WERI-Rb-1 (cell line): ENCODE measurements around the gene ITPA.
A peak's percentile ranks its signal among the peaks of the same experiment; 100 is the strongest.

Experiments
- DNase-seq: peaks from one replicate; pipeline ENCODE4 v3.0.0-alpha.2; 2020
- H3K27ac ChIP-seq: fragments of 250-450 bp; sonication (Bioruptor Pico); 2 replicates; pipeline ENCODE4 v1.5.1; 2020; ENCODE audit warnings: mild to moderate bottlenecking, moderate library complexity
- H3K27me3 ChIP-seq: fragments of 250-450 bp; sonication (Bioruptor Pico); 2 replicates; pipeline ENCODE4 v1.5.1; 2021; ENCODE audit warnings: mild to moderate bottlenecking, low read depth, moderate library complexity; ENCODE audit not compliant: insufficient read depth, severe bottlenecking
- H3K36me3 ChIP-seq: fragments of 250-450 bp; sonication (Bioruptor Pico); 2 replicates; pipeline ENCODE4 v1.5.1; 2020; ENCODE audit warnings: mild to moderate bottlenecking, moderate library complexity
- H3K4me3 ChIP-seq: 2 replicates; pipeline ENCODE4 v1.5.1; 2011; ENCODE audit warnings: low read depth, mild to moderate bottlenecking, control low read depth, low read length
- H3K9me3 ChIP-seq: fragments of 250-450 bp; sonication (Bioruptor Pico); 2 replicates; pipeline ENCODE4 v1.5.1; 2021; ENCODE audit warnings: mild to moderate bottlenecking, moderate library complexity; ENCODE audit not compliant: severe bottlenecking
- TF ChIP-seq, protein P1 (sequence below): IDR thresholded peaks from 2 replicates; pipeline ENCODE4 v1.5.1; 2011; ENCODE audit warnings: low read depth, mild to moderate bottlenecking, control low read depth, inconsistent platforms, low read length

The ITPA gene

GRCh38 chr20:3167738-3168078 is 41.6 kb upstream of the ITPA start:
- Histone ChIP-seq H3K27me3 (no peaks in the 10 kb centered on the region), H3K27ac (no peak overlapping the region), H3K4me3 (no peak overlapping the region), H3K9me3 (no peaks in the 10 kb centered on the region), H3K36me3 (no peaks in the 10 kb centered on the region)
- TF ChIP-seq, protein P1, sequence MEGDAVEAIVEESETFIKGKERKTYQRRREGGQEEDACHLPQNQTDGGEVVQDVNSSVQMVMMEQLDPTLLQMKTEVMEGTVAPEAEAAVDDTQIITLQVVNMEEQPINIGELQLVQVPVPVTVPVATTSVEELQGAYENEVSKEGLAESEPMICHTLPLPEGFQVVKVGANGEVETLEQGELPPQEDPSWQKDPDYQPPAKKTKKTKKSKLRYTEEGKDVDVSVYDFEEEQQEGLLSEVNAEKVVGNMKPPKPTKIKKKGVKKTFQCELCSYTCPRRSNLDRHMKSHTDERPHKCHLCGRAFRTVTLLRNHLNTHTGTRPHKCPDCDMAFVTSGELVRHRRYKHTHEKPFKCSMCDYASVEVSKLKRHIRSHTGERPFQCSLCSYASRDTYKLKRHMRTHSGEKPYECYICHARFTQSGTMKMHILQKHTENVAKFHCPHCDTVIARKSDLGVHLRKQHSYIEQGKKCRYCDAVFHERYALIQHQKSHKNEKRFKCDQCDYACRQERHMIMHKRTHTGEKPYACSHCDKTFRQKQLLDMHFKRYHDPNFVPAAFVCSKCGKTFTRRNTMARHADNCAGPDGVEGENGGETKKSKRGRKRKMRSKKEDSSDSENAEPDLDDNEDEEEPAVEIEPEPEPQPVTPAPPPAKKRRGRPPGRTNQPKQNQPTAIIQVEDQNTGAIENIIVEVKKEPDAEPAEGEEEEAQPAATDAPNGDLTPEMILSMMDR = no peak
- DNase-seq = no peak

GRCh38 chr20:3168079-3168828 is 41.0 kb upstream of the ITPA start:
- DNase-seq = no peak

GRCh38 chr20:3168829-3169590 is 40.3 kb upstream of the ITPA start:
- Histone ChIP-seq H3K27me3 (no peaks in the 10 kb centered on the region), H3K4me3 (no peak overlapping the region), H3K36me3 (no peaks in the 10 kb centered on the region; the same call in 1 of the 2 replicates), H3K9me3 (no peaks in the 10 kb centered on the region), H3K27ac (no peak overlapping the region)
- TF ChIP-seq, protein P1 = no peak
- no peak for DNase-seq

More at GRCh38 chr20:3168079-3168828, 41.0 kb upstream of the ITPA start:
- H3K9me3 ChIP-seq = no peaks in the 10 kb centered on the region
- H3K27ac ChIP-seq = no peak overlapping the region
- TF ChIP-seq, protein P1 = peak; percentile 33; the same call in 1 of the 2 replicates
- no peaks in the 10 kb centered on the region for H3K27me3 ChIP-seq
- H3K36me3 ChIP-seq = no peaks in the 10 kb centered on the region
- H3K4me3 ChIP-seq = no peak overlapping the region

DNA sequence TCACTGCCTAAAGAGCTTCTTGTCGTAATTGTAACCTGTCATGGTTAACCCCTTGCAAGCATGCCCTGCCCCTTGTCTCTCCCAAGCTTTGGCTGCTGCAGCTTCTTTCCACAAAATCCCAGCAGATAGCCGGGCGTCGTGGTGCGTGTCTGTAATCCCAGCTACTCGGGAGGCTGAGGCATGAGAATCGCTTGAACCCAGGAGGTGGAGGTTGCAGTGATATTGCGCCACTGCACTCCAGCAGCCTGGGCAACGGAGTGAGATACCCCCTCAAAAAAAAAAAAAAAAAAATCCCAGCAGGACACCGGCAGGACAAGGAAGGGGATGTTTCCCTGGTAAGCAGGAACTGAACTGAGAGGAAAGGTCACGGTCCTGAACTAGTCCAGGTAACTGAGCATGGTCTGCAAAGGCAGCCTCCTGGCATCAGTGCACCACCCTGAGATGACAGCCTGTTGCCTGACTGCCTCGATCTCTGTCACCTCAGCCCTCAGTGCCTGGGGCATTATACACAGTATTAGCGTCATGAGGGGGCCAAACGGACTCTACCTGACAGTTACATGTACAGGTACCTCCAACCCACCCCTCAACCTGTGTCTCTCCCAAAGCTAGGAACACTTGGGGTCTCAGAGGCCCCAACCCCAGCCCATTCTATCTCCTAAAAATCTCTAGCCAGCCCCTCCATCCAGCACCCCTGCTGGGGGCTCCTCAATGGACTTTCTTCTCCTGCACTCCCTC is 37.7 kb upstream of the ITPA start:
- no peaks in the 10 kb centered on the region for H3K9me3 ChIP-seq
- no peaks in the 10 kb centered on the region for H3K27me3 ChIP-seq
- no peak overlapping the region for H3K27ac ChIP-seq
- TF ChIP-seq, protein P1 = no peak
- no peak for DNase-seq
- H3K36me3 ChIP-seq = no peaks in the 10 kb centered on the region; the same call in none of the 2 replicates
- H3K4me3 ChIP-seq = no peak overlapping the region

DNA sequence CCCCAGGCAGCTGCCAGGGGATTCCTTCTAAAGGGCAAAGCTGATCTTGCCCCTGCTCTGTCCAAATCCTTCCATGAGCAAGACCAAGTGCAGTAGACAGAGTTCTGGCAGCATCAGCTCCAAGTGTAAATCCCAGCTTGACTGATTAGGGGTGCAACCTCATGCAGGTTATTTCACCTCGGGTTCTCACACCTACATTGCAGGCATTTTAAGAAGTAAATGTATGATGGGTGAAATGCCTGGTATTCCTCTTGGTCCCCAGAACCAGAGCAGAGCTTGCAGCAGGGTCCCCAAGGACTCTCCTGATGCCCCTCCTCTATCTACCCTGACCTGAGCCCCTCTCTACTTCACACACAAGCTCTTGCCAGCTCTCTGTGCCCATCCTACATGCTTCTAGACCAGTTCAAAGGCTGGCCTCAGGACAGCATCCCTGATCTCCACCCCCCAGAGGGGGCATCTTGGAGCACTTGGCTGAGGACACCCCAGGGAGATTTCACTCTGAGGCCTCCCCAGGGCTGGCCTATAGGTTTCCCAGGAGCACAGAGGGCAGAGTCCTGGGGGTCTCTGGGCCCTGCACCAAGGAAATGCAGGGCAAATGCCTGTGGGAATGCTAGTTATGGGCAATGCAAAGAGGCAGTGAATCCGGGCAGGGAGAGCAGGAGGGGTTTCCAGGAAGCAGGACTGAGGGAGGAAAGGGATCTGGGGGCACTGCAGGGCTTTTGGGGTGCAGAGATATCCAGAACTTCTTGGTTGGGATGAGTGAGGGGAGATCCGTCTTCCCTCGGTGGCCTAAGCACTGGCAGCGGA is 37.0 kb upstream of the ITPA start:
- TF ChIP-seq, protein P1 = no peak
- Histone ChIP-seq H3K27me3 (no peaks in the 10 kb centered on the region), H3K4me3 (peak overlapping the region; percentile 87), H3K27ac (peak overlapping the region; percentile 71), H3K36me3 (no peaks in the 10 kb centered on the region; the same call in none of the 2 replicates), H3K9me3 (no peaks in the 10 kb centered on the region)
- no peak for DNase-seq
